OCI-LY3 (cell line): ENCODE results near the gene ZNF121.

ENCODE experiments used
- EZH2phosphoT487 ChIP-seq: fragments of 200-600 bp; shearing (Covaris generic); IDR thresholded peaks from 2 replicates; pipeline ENCODE4 v1.6.1; 2018; ENCODE audit warnings: antibody characterized with exemption, mixed run types, low read depth
- TF ChIP-seq, protein P1 (sequence below): fragments of 200-600, 300-600 bp; sonication (generic); IDR thresholded peaks from 2 replicates; pipeline ENCODE4 v1.5.1; 2014; ENCODE audit warnings: antibody characterized with exemption, low read length, low read depth

GRCh38 chr19:9622531-9622930, 38.2 kb upstream of the ZNF121 start:
- TF ChIP-seq, protein P1, sequence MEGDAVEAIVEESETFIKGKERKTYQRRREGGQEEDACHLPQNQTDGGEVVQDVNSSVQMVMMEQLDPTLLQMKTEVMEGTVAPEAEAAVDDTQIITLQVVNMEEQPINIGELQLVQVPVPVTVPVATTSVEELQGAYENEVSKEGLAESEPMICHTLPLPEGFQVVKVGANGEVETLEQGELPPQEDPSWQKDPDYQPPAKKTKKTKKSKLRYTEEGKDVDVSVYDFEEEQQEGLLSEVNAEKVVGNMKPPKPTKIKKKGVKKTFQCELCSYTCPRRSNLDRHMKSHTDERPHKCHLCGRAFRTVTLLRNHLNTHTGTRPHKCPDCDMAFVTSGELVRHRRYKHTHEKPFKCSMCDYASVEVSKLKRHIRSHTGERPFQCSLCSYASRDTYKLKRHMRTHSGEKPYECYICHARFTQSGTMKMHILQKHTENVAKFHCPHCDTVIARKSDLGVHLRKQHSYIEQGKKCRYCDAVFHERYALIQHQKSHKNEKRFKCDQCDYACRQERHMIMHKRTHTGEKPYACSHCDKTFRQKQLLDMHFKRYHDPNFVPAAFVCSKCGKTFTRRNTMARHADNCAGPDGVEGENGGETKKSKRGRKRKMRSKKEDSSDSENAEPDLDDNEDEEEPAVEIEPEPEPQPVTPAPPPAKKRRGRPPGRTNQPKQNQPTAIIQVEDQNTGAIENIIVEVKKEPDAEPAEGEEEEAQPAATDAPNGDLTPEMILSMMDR: no peak
- TF ChIP-seq EZH2phosphoT487: no peak
